Spleen (tissue), 11 donors: Measurements from ENCODE around the gene VIL1. TPM values are rescaled to one million over a fixed set of nuclear protein-coding genes. Genes with fewer than 3 reads are reported as not detected.

Experiments used
- DNase-seq: peaks from one replicate; pipeline ENCODE4 v3.0.0-alpha.2; 2020
- H3K27ac ChIP-seq, 8 donors: fragments of 200-600 bp; sonication (generic) in 7 of 8; 1 replicate in 4 of 8; 2 replicates in 4 of 8; pipeline versions ENCODE4 v1.5.0 to v1.8.0; 2016 to 2021; ENCODE audit warnings: inconsistent platforms in 4 of 8, mild to moderate bottlenecking in 4 of 8, moderate library complexity in 1 of 8
- H3K27me3 ChIP-seq, 7 donors: fragments of 200-600 bp; sonication (generic) in 6 of 7; replicated peaks in 1 of 7; 1 replicate in 4 of 7; 2 replicates in 3 of 7; pipeline versions ENCODE4 v1.5.0 to v1.8.0; 2016 to 2021; ENCODE audit warnings: inconsistent platforms in 3 of 7, mild to moderate bottlenecking in 1 of 7
- H3K36me3 ChIP-seq, 6 donors: fragments of 200-600 bp; sonication (generic) in 5 of 6; 1 replicate in 4 of 6; 2 replicates in 2 of 6; pipeline versions ENCODE4 v1.5.0 to v1.8.0; 2016 to 2021; ENCODE audit warnings: inconsistent platforms in 2 of 6
- H3K4me1 ChIP-seq, 6 donors: fragments of 200-600 bp; sonication (generic) in 5 of 6; 1 replicate in 3 of 6; 2 replicates in 3 of 6; pipeline versions ENCODE4 v1.5.0 to v1.8.0; 2016 to 2021; ENCODE audit warnings: inconsistent platforms in 3 of 6
- H3K4me3 ChIP-seq, 8 donors: fragments of 200-600 bp; sonication (generic) in 7 of 8; 1 replicate in 4 of 8; 2 replicates in 4 of 8; pipeline versions ENCODE4 v1.5.0 to v1.8.0; 2016 to 2021; ENCODE audit warnings: inconsistent platforms in 4 of 8, mild to moderate bottlenecking in 4 of 8, moderate library complexity in 2 of 8
- H3K9me3 ChIP-seq, 8 donors: fragments of 200-600 bp; sonication (generic) in 7 of 8; 1 replicate in 4 of 8; 2 replicates in 4 of 8; pipeline versions ENCODE4 v1.5.0 to v1.8.0; 2016 to 2021; ENCODE audit warnings: inconsistent platforms in 4 of 8
- POLR2A ChIP-seq, 3 donors: fragments of 450-650 bp; IDR thresholded peaks; one replicate each; pipeline ENCODE4 v1.5.1; 2017; ENCODE audit warnings: antibody characterized with exemption in 3 of 3, mild to moderate bottlenecking in 1 of 3
- POLR2AphosphoS5 ChIP-seq, 3 donors: sonication (generic); formaldehyde crosslinking; IDR thresholded peaks; one replicate each; pipeline ENCODE4 v1.5.1; 2017; ENCODE audit warnings: antibody characterized with exemption in 3 of 3
- WGBS, 5 donors: extraction: QIAGEN DNeasy Blood & Tissue Kit in 3 of 5; methylation state at CpG; one replicate each; pipeline versions ENCODE4 v1.1.5 to v1.1.7; 2013 to 2018; 5-methylcytosine and 5-hydroxymethylcytosine counted together
- intact Hi-C: fragments of 100-400 bp; cut with DNase I; formaldehyde crosslinking; loops from one replicate; pipeline ENCODE4 v1.15.0; 2023; ENCODE audit warnings: low total_unique reads
- polyA plus RNA-seq, 3 donors: library from polyadenylated mRNA; stranded (reverse); fragments of 200-250 nt; gene quantifications; one replicate each; pipeline ENCODE4 v1.2.1, GENCODE V29; 2013
- total RNA-seq, 7 donors: library from RNA; depleted of rRNA in 3 of 7; stranded (reverse); fragments of >200 nt in 3 of 7; fragmentation: NEBNext Ultra II Directional in 4 of 7; extraction: Animal tissue kit (Norgen Biotek cat#: 25700) in 4 of 7; gene quantifications; one replicate each; pipeline versions ENCODE4 v1.1.0 to v1.2.1, GENCODE V29; 2016 to 2021
- TF ChIP-seq, protein P1 (sequence below), 11 experiments: fragments of 200-600 bp in 7 of 11; fragments of 450-650 bp in 4 of 11; sonication (generic) in 4 of 11; IDR thresholded peaks in 8 of 11; conservative IDR thresholded peaks in 3 of 11; 1 replicate in 7 of 11; 2 replicates in 4 of 11; pipeline versions ENCODE4 v1.4.0 to v1.8.0; 2016 to 2021; ENCODE audit warnings: antibody characterized with exemption in 11 of 11, inconsistent platforms in 4 of 11, mild to moderate bottlenecking in 1 of 11
- donor health status: healthy with polysubstance abuse.
- donor health status: DM: no; HTN: no; CAD: no; lungs with moderate emphysema.
- donor health status: DM: no; HTN: no; CAD: no.
- donor health status: Bipolar disorder and iron deficiency.
- donor health status: healthy.
- donor health status: DM: no; HTN: no; CAD: no.
- donor health status: DM: yes; HTN: yes; CAD: no.

The VIL1 gene
- total and polyA plus RNA-seq, 10 donors = 0.04 to 0.72 (median 0.18) TPM; not detected in 4

DNA sequence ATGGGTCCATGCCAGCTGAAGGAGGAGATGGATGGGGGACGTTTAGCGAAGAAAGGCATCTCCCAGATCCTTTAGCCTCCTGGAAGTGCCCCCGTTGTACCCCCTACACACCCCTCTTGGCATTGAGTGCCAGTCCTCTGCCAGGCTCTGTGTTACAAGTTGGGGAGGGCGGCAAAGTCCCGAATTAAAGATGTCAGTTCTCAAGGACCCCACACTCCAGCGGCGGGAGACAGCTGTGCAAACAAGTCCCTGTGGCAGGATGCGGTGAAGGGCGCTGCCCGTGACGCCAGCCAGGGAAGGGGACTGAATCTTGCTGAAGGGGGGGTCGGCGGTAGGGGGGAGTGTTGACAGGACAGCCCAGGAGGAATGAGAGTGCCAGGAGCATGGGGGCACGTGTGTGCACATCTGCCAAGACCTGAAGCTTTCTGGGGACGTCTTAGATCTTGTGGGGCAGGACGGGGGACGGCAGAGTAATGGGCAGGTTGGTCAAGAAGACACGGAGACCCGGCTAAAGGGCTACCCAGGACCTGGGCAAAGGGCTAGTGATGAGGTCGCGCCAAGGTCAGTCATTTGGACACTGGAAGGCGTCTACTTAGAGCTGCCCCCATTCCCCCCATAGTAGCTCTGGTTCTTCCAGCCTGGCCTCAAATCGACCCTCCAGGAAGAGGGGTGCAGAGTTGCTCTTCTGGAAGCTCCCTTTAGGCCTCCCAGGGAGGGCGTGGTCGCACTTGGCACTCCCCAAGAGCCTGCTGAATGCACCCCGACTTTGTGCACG lies 22.0 kb upstream of the VIL1 start:
- Histone ChIP-seq H3K4me1 (peaks cover 14 to 87% (median 66%) of the 10 kb centered on the region in 6 donors), H3K27ac (peak overlapping the region; percentile 90 to 100 (median 99)), H3K9me3 (no peaks in the 10 kb centered on the region), H3K27me3 (no peaks in the 10 kb centered on the region), H3K4me3 (peak overlapping the region; percentile 74 to 99 (median 96)), H3K36me3 (peaks cover 0 to 47% (median 7%) of the 10 kb centered on the region in 6 donors)
- intact Hi-C loops = loop anchor here (10.0 kb wide), 1 partner anchor 102 kb away; the partner anchor contains the start of gene TMBIM1
- 0 to 2% (median 1%) methylated on average over 26 to 27 of the region's 27 CpGs for WGBS, 5 donors
- peak; percentile 95 for DNase-seq
- TF ChIP-seq, protein P1, sequence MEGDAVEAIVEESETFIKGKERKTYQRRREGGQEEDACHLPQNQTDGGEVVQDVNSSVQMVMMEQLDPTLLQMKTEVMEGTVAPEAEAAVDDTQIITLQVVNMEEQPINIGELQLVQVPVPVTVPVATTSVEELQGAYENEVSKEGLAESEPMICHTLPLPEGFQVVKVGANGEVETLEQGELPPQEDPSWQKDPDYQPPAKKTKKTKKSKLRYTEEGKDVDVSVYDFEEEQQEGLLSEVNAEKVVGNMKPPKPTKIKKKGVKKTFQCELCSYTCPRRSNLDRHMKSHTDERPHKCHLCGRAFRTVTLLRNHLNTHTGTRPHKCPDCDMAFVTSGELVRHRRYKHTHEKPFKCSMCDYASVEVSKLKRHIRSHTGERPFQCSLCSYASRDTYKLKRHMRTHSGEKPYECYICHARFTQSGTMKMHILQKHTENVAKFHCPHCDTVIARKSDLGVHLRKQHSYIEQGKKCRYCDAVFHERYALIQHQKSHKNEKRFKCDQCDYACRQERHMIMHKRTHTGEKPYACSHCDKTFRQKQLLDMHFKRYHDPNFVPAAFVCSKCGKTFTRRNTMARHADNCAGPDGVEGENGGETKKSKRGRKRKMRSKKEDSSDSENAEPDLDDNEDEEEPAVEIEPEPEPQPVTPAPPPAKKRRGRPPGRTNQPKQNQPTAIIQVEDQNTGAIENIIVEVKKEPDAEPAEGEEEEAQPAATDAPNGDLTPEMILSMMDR (IDR thresholded peaks at IDR 0.05 in 8 of 11, conservative IDR thresholded peaks at IDR 0.05 in 3 of 11) = peak in 1 of 11 experiments; percentile 4
- TF ChIP-seq POLR2A (IDR thresholded peaks at IDR 0.05) (no peak), POLR2AphosphoS5 (IDR thresholded peaks at IDR 0.05) (peak in 2 of 3 donors; percentile 51 to 69)

DNA sequence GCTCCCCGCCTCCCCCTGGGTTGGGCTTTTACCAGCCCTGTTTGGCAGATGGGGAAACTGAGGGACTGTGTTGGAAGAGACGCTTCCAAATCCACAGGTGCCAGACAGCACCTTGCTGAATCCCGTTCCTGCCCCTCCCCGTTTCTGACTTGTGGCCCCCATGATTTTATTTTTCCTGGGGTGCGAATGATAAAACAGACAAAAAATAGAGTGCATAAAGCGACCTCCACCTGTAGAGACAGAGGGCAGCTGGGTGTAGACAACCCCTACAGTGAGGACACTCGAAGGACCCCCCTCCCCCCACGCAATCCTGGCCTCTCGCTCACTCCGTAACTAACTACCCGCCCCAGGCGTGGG lies 21.5 kb upstream of the VIL1 start:
- no peak for DNase-seq
- Histone ChIP-seq H3K27ac (peak overlapping the region; percentile 90 to 100 (median 99)), H3K9me3 (no peaks in the 10 kb centered on the region), H3K27me3 (no peaks in the 10 kb centered on the region), H3K36me3 (peaks cover 0 to 47% (median 12%) of the 10 kb centered on the region in 6 donors), H3K4me3 (peak overlapping the region; percentile 74 to 99 (median 96)), H3K4me1 (peaks cover 20 to 90% (median 72%) of the 10 kb centered on the region in 6 donors)
- WGBS, 5 donors = 2 to 5% (median 4%) methylated on average over 12 of the region's 12 CpGs
- intact Hi-C loops = loop anchor here (10.0 kb wide), 1 partner anchor 103 kb away; the partner anchor contains the start of gene TMBIM1
- TF ChIP-seq POLR2A (IDR thresholded peaks at IDR 0.05) (no peak), POLR2AphosphoS5 (IDR thresholded peaks at IDR 0.05) (no peak)
- TF ChIP-seq, protein P1 (IDR thresholded peaks at IDR 0.05 in 8 of 11, conservative IDR thresholded peaks at IDR 0.05 in 3 of 11) = no peak

DNA sequence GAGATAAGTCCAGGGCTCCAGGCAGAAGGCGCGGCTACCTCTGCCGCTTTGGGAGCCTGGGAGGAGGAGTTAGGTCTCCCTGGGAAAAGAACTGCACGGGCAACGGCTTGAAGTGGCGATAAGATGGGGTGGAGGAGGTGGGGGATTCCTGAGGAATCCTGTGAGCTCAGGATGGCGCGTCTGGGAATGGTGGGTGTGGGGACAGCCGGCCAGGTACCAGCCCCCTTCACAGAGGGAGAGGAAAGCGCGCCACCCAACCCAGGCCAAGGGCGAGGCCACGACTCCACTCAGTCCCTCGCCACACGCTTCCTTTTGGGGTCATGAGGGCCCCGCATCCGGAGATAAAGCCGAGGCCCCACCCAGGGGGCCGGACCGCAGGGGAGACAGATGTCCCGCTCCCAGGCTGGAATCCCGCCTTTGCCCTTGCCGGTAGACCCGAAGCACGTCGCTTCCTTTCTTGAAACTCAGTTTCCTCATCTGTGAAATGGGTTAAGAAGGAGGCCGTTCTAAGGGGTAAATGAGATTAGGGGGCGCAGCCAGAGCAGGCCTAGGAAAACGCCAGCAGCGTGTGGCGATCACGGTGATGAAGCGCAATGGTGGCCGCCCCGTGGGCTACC lies 21.0 kb upstream of the VIL1 start:
- Histone ChIP-seq H3K36me3 (peaks cover 0 to 47% (median 17%) of the 10 kb centered on the region in 6 donors), H3K27ac (peak overlapping the region; percentile 90 to 100 (median 99)), H3K9me3 (no peaks in the 10 kb centered on the region), H3K4me1 (peaks cover 20 to 90% (median 77%) of the 10 kb centered on the region in 6 donors), H3K4me3 (peak overlapping the region; percentile 74 to 99 (median 96)), H3K27me3 (no peaks in the 10 kb centered on the region)
- WGBS, 5 donors = 0 to 1% (median 0%) methylated on average over 27 to 35 of the region's 35 CpGs
- intact Hi-C loops = loop anchor here (10.0 kb wide), 1 partner anchor 103 kb away; the partner anchor contains the start of gene TMBIM1
- TF ChIP-seq POLR2A (IDR thresholded peaks at IDR 0.05) (peak in 1 of 3 donors; percentile 32), POLR2AphosphoS5 (IDR thresholded peaks at IDR 0.05) (peak; percentile 82 to 89 (median 84))
- TF ChIP-seq, protein P1 (IDR thresholded peaks at IDR 0.05 in 8 of 11, conservative IDR thresholded peaks at IDR 0.05 in 3 of 11) = no peak
- peak; percentile 91 for DNase-seq
